ENCODE measurements around the gene GRM4.
"Not testable (repeated sequence)": the region's sequence is repeated elsewhere in the genome, so short reads cannot be mapped to it uniquely, and the experiment has no call there.

The GRM4 gene

DNA sequence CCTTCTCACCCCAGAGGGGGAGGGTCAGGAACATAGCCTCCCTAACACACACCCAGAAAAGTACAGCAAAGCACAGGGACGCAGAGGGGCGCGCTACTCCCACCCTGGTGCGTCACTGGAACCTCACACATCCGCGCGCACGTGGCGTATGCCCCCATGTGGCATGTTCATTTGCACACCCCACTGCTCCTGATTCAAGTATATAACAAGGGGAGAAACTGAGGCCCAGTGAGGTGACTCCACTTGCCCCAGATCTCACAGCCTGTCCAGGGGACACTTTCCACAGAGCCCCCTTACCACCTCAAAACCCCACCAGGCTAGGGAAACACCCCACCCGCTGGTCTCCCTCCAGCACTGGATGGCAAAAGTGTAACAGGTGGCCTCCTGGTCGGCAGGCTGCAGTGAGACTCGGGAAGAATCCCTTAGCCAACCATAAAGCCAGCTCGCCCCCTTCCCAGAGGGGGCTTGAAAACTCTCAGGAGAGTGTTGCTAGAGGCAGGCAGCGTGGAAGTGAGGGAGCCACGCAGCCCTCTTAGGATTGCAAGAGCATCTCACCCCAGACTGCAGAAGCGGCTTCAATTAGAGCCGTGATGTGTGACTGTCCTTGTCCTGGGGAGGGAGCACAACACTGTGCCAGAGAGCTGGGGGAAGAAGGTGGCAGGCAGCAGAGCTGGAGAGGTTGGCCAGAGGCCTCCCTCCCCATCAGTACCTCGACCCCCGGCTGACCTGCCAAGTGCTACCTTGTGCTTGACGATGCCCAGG, at the start of gene GRM4:
Gene GRM4 (minus strand): TSS at position 67 of the 762 bp plus-strand sequence. CDS start 12,591 bp downstream, outside the sequence.
- no peak for DNase-seq (ENCODE audit: low read depth)

DNA sequence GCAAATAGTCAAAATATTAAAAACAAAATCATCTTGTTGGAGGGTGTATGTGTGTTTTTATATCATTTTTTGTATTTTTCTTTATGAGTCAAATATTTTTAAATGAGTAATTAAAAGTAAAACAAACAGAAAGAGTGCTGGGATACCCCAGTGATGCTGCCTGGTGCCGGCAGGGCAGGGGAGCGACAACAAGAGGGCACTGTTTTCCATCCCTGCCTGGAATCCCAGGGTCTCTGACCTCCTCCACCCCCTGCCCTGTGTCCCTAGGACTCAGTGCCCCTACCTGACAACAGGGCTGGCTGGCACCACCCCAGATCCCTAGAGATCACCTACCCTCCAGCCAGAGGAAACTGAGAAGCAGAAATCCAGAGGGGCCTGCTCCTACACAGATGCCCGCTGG, 48.9 kb upstream of the GRM4 start:
- DNase-seq (ENCODE audit: low read depth): no peak

- DNase-seq (ENCODE audit: low read depth): no peak
Observed at GRCh38 chr6:34190504-34191122, 44.7 kb upstream of the GRM4 start.

DNA sequence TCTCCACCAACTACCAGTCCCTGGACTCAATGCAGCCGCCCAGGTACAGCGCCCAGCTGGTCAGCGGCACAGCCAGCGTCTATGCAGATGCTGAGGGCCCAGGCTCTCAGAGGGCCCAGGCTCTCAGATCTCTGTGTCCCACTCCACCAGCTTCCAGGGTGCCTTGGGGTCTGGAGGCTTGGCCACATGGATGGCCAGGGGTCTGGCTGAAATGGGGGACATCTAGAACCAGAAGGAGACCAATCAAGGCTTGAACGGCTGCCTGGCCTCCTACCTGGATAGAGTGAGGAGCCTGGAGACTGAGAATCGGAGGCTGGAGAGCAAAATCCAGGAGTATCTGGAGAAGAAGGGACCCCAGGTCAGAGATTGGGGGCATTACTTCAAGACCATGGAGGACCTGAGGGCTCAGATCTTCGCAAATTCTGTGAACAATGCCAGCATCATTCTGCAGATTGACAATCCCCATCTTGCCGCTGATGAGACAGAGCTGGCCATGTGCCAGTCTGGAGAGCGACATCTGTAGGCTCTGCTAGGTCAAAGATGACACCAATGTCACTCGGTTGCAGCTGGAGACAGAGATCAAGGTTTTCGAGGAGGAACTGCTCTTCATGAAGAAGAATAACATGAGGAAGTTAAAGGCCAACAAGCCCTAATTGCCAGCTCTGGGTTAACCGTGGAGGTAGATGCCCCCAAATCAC, 44.1 kb upstream of the GRM4 start:
- DNase-seq (ENCODE audit: low read depth): no peak

GRCh38 chr6:34184726-34185125, 38.8 kb upstream of the GRM4 start:
- not testable (repeated sequence) for DNase-seq (ENCODE audit: low read depth)

DNA sequence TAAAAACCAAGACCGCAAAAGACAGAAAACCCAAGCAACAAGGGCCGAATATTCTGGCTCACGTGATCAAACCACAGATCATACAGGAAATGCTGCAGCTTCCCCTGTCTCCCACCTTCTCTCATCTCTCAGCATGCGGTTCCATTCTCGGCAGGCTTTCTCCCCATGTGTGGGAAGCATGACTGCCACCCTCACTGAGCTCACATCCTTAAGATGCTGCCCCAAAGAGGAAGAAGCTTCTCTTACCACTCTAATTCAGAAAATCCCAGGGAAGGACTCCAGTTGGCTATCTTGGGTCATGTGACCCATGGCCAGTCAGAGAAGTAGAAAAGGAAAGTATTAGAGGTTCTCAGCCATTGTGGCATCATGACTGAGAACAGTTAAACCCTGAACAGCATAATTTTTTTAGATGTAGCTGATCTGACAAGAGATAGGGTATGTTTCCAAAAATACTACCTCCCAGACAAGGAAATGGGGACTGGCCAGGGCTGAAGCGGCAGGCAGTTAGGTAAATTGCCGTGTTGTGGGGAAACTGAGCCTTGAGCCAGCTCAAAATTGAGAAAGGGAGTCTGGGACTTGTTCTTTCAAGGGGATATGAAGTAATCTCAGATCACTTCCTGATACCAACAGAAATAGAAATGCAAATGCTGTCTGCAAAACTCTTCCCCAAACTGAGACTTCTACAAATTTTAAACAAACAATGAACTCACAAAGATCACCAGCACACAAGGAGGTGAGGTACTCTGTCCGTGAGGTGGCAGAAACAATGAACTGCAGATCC, 37.1 kb upstream of the GRM4 start:
- DNase-seq (ENCODE audit: low read depth): no peak

- no peak for DNase-seq (ENCODE audit: low read depth)
Observed at GRCh38 chr6:34181908-34182307, 36.0 kb upstream of the GRM4 start.

DNA sequence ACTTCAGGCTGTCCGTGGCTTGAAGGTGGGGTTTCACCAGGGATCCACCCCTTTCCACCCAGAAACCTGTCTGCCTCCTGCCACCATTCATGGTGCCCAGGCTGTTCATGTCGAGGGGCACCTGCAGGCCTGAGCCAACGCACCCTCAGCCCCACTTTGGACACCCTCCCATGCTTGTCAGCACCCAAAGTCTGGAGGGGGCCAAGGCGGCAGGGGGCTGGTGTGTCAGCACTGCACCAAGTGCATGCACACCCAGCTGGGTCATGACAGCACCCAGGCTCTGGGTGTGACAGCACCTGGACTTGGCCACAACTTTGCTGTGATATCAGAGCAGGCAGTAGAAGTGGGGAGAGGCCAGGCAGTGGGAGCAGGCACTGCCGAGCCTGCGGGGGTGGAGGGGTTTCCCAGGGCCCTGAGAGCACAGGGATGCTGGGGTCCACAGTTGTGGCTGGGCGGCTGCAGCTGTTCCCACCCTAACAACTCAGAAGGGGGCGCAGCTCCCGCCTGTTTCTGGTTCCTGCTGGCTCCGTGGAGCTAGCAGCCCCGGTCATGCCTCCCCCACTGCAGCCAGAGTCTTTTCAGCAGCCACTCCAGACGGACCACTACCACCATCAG, 33.3 kb upstream of the GRM4 start:
- DNase-seq (ENCODE audit: low read depth): no peak

DNA sequence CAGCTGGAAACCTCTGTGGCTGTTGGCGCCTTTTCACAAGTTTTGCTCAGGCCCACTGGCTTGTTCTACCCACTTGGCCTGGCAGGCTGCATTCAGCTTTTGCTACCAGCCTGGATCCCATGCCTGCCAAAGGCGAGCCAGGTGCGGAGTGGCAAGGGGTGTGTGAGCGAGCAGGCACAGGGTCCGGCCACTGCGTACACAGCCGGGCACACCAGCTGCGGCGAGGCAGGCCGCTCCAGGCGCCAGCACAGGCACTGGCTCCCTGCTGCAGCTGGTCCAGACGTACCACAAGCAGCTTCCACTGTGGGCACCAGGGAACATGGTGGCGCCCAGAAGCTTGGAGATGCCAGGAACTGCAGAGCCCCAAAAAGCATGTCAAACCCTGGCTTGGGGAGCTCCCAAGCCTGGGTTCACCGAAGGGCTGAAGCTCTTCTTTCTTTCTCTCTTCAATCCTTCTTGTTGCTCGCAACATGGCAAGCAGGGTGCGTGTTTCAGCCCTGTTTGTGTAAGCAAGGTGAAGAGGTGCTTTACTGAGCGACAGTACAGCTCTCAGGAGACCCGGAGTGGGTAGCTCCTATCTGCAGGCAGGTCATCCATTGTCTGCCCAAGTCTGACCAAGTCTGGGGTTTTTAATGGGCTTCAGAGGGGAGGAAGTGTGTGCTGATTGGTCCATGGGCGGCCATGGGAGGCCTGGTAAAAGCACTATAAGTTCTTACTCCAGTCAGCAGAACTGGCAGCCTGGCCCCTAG, 32.6 kb upstream of the GRM4 start:
- no peak for DNase-seq (ENCODE audit: low read depth)

GRCh38 chr6:34177181-34177591, 31.3 kb upstream of the GRM4 start:
- no peak for DNase-seq (ENCODE audit: low read depth)

DNA sequence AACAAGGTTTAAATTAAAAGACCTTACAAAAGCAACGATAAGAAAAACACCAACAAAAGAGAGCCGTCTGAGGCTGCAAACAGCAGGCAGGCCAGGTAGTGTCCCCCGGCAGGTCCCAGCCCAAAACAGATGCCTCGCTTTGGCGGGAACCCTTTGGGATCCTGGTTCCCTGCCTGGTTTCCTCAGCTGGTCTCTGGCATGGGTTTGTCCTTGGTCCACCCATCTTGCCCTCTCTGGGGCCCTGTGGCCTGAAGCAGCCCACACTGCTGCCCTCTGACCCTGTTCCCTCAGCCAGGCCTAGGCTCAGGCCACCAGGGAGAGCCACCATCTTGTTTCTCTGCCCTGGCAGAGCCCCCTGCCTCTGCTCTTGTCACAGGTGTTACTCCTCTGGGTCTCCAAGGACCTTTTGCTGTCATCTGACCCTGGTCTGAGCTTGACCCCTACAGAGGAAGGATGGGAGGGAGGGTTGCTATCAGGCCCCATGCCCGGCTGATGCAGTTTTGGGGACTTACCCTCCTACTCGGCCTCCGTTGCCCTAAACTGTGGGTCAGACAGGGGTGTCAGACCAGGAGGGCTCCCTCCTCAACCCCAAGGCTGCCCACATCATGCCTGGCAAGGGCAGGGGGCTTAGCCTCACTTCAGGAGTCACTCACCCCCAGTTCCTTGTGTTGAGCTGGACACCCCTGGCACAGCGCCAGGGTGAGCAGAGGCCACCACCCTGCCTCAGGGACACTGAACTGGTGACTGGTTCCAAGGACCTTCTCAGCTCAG, 30.6 kb upstream of the GRM4 start:
- DNase-seq (ENCODE audit: low read depth): no peak

GRCh38 chr6:34174846-34175399, 29.0 kb upstream of the GRM4 start:
- DNase-seq (ENCODE audit: low read depth): no peak

DNA sequence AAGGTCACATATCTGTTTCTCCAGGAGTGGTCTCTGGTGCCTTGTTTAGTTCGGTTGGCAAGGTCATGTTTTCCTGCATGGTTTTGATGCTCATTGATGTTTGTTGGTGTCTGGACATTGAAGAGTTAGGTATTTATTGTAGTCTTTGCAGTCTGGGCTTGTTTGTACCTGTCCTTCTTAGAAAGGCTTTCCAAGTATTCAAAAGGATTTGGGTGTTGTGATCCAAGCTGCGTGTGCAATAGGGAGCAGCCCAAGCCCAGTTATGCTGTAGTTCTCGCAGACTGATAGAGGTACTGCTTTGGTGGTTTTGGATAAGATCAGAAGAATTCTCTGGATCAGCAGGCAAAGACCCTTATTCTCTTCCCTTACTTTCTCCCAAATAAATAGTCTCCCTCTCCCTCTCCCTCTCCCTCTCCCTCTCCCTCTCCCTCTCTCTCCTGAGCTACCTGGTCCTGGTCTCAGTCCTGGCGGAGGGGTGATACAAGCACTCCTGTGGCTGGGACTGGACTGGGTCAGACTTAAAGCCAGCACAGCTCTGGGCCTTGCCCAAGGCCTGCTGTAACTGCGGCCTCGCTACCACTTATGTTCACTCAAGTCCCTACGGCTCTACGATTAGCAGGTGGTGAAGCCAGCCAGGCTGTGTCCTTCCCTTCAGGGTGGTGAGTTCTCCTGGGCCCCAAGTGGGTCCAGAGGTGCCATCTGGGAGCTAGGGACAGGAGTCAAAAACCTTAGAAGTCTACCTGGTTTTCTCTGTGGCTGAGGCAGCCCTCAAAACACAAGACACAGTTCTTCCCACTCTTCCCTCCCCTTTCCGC, 27.3 kb upstream of the GRM4 start:
- no peak for DNase-seq (ENCODE audit: low read depth)

DNA sequence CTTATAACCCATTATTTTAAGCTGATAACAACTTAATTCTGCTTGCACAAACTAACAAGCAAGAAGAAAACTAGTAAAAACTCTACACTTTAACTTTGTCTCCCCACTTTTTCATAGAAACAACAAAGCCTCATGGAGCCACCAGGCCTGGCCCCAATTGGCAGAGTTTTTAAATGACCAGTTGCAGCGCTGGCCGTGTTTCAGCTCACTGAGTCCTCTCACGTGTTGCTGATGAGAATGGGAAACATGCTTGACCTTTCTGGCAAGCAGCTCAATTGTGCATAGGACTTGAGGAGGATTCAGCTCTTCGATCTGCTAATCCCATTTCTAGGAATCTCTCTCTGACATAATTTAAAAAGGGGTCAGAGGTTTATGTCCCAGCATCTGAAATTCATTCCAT, 24.5 kb upstream of the GRM4 start:
- no peak for DNase-seq (ENCODE audit: low read depth)

DNA sequence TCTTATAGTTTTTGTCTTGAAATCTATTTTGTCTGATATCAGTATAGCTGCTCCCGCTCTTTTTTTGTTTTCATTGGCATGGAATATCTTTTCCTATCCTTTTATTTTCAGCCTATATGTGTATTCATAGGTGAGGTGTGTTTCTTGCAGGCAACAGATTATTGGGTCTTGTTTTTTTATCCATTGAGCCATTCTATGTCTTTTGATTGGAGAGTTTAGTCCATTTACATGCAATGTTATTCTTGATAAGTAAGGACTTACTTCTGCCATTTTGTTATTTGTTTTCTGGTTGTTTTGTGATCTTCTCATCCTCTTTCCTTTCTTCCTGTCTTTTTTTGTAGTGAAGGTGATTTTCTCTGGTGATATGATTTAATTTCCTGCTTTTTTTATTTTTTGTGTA, 24.0 kb upstream of the GRM4 start:
- no peak for DNase-seq (ENCODE audit: low read depth)

DNA sequence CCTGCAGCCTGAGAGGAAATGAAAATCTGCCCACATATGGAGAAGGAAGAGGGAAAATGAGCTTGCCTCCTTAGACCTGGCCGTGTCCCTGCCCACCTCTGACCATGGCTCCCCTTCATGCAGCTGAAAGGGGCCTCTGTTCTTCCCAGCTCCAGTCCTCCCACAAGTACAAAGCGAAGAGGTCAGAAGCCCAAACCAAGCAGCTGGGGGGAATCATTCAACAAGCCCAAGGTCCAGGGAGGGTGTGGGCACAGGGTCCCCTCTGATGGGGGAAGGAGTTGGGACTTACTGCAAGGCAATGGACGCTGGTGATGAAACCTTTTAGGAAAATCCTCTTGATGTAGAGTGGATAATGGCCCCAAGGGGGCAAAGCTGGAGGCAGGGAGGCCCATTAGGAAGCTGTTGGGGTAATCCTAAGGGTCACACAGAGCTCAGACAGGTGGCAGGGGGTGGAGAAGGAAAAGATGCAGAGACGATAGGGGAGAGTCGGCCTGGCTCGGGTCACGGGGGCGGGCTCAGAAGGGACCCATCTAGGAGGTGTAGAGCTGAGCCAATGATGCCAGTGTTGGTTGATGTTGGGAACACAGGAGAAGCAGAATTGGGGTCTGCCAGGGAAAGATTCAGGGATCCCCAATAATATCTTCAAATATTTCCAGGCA, 16.1 kb upstream of the GRM4 start:
- DNase-seq (ENCODE audit: low read depth): no peak

DNA sequence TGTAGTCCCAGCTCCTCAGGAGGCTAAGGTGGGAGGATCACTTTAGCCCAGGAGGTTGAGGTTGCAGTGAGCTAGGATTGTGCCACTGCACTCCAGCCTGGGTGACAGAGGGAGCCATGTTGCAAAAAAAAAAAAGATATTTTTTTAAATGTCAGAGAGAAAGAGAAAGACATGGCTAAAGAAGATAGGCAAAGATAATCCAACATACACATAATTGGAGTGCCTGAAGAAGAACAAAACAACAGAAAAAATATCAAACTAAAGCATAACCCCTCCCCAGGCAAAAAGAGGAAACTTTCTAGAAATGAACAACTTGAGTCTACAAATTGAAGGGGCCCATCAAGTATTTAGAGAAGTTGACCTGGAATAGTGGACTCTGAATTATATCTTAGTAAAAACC, 14.0 kb upstream of the GRM4 start:
- no peak for DNase-seq (ENCODE audit: low read depth)

- no peak for DNase-seq (ENCODE audit: low read depth)
Observed at GRCh38 chr6:34158876-34159275, 13.0 kb upstream of the GRM4 start.

- no peak for DNase-seq (ENCODE audit: low read depth)
Observed at GRCh38 chr6:34157851-34158250, 12.0 kb upstream of the GRM4 start.

Data from fibroblast of the conjunctiva (primary cell).